Daoy (cell line): ENCODE measurements around the gene STRC. TPM values are rescaled to one million over a fixed set of nuclear protein-coding genes. Genes with fewer than 3 reads are reported as not detected.
"Not testable (repeated sequence)": the region's sequence is repeated elsewhere in the genome, so short reads cannot be mapped to it uniquely, and the experiment has no call there.

ENCODE experiments used
- DNase-seq: peaks from one replicate; pipeline ENCODE4 v3.0.0-alpha.2; 2015; ENCODE audit warnings: low read depth
- total RNA-seq: library from RNA; depleted of rRNA; stranded (reverse); fragments of >200 nt; shearing (Covaris generic); gene quantifications from 2 replicates; pipeline ENCODE4 v1.2.3, GENCODE V29; 2014; rRNA removed

STRC gene
- total RNA-seq = not detected in 2 replicates

DNA sequence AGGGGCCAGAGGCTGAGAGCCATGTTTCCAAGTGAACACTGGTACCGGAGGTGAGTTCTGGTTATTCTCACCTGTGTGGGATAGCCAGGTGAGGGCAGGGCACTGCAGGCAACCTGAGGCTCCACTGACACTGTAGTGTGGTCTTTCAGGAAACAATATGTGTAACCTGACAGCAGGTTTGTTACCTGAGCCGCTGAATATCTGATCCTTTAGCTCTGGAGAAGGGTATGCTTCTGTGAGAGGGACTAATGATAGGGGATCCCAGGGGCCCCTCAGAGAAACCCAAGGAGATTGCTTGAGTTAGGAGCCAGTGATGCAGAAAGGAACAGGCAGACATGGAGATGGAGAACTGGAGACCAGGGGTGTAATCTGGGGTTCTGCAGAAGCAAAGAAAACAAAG is at the start of gene STRC:
Gene STRC (minus strand): TSS at position 101 of the 400 bp plus-strand sequence. CDS start 78 bp downstream, at position 23.
- DNase-seq = not testable (repeated sequence)

DNA sequence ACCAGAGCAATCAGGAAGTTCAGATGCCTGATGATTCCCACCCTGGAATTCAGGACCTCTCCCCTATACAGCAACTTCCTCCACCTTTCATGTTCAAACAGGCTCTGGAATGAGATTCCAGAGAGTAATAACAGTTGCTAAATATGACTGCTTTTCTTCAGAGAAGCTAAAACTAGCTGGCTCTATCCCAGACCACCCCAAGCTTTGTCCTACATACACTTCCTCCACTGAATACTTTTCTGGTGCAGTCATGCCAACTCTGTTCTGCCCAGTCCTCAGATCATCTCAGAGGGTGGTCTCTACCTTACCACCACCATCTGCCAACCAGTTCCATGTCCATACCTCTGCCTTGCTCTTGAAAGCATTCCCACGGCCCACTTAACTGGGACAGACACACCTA is 47.6 kb upstream of the STRC start:
- DNase-seq = not testable (repeated sequence)

DNA sequence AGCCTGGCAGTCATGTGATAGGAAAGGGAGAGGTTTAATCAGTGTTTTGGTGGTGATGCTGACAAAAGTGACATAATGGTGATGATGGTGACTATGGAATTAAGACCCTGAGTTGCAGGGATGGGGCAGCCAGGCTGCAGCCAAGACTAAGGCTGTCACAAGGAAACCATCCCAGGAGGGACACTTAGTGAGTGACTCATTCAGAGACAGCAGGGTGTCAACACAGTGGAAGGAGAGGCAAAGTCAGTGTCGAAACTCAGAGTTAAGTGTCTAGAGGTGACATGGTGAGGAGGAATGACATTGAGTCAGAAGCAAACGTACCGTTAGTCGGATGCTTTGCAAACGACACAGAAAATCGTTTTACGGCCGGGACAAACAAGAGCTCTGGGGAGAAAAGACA is 44.7 kb upstream of the STRC start:
- DNase-seq = not testable (repeated sequence)

DNA sequence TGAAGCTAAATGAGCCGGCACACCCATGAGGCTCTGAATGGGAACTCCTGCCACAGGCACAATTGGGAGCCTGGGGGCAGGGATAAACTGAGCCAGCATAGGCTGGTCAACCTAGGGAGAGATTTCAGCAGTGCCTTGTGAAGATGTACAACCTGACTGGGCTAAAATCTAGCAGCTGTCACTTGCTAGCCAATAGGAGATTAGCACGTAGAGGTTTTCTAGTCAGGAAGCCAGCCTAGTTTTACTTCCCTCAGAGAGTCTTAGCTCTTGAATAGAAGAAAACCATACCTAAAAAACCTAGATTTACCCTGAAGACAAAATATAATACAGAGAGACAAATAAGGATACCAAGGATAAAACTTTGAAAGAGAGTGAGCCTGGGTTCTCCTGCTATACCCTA is 43.7 kb upstream of the STRC start:
- DNase-seq = not testable (repeated sequence)

DNA sequence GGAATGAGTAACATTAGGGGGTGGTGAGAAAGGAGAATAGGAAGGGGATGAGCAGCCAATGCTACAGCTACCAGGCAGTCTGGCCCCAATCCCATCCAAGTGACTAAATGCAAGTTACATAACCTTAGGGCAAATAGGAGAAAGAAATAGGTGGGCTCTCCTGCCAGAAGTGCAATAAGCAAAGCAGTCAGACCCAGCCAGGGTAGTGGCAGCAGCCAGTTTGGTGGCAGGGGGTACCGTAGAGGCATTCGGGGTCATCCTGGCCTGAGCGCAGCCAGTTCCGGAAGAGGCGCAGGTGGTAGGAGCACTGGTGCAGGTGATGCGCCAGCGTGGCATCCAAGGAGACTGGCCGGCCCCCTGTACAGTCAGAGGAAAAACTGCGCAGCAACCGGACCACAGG is 41.1 kb upstream of the STRC start:
- not testable (repeated sequence) for DNase-seq

DNA sequence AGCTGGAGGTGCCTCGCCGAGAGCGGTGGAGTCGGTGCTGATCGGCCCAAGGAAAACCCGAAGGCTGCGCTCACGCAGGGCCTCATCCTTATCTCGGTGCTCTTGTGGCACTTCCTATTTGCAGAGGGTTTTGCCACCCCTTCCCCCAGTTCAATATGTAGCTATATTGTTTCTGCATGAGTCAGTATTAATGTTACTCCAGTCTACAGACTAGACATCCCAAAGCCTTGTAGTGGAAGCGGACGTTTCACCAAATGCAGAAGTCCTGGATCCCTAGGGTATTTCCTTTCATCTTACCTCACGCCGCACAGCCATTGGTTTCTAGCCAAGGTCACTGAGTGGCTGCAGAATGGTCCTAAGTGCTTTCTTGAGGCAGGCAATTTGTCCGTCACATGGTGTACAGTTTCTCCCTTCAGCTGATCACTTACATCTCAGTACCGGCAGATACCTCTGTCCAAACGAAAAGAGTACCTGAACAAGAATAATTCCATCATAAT is 30.9 kb upstream of the STRC start:
- not testable (repeated sequence) for DNase-seq

DNA sequence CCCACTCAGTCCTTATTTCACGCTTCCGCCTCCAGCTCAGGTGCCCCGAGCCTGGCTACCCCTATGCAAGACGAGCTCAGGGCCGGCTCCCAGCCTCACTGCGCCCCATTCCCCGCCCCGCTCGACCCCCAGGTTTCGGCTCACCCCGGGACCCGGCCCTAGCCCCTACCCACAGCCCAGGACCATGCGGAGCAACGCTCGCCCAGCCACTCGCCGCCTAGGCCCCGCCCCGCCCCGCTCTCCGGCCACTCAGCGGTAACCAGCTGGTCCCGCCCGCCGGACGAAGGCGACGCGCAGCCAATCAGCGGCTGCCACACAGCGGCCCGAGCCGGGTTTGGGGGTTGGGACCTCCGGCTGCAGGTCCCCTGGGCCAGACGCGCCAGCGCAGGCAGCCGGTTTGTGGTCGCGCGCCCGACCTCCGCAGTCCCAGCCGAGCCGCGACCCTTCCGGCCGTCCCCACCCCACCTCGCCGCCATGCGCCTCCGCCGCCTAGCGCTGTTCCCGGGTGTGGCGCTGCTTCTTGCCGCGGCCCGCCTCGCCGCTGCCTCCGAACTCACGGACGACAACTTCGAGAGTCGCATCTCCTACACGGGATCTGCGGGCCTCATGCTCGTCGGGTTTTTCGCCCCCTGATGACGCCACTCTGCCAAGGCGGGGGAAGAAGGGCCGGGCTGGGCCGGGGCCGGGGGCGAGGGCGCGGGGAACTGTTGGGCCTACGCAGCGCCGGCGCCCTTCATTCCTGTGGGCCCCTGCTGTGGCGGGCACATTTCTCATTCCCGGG is 30.2 kb upstream of the STRC start, which contains the start of gene CATSPER2:
Gene CATSPER2 (minus strand): TSS at position 196 of the 781 bp plus-strand sequence. CDS start 783 bp downstream, outside the sequence.
- no peak for DNase-seq

DNA sequence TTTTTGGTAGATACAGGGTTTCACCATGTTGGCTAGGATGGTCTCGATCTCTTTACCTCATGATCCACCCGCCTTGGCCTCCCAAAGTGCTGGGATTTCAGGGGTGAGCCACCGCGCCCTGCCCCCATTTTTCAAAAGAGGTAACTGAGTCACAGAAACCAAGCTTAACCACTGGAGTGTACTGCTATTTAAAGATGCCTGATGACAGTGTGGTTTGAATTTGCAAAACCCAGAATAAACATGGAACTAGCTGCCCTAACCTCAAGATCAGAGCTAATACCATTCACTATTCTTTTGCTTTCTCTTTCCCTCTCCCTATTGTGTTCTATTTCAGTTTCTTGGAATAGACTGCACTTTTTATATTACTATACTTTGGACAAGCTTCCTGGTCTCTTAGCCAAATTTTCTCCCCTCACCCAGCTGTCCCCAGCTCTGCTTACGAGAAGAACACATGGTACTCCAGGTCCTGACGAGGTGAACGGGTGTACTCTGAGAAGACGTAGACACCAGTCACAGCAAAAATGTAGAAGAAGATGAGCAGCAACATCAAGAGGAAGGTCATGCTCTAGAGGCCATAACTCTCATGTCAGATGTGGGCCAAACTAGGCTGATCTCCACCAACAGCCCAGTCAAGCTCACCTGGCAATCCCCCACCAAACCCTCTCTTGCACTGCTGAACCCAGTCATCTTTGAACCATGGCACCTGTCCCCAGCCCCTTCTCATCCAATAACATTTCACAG is 20.0 kb upstream of the STRC start:
- DNase-seq = not testable (repeated sequence)

DNA sequence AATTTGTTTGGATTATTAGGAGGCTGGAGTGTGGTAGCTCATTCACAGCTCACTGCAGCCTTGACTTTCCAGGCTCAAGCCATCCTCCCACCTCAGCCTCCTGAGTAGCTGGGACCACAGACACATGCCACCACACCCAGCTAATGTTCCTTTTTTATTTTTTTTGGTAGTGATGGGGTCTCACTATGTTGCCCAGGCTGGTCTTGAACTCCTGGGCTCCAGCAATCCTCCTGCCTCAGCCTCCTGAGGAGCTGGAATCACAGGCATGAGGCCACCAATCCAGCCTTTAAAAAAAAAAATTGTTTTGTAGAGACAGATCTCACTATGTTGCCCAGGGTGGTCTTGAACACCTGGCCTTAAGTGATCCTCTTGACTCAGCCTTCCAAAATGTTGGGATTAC is 8.3 kb upstream of the STRC start:
- DNase-seq = not testable (repeated sequence)

DNA sequence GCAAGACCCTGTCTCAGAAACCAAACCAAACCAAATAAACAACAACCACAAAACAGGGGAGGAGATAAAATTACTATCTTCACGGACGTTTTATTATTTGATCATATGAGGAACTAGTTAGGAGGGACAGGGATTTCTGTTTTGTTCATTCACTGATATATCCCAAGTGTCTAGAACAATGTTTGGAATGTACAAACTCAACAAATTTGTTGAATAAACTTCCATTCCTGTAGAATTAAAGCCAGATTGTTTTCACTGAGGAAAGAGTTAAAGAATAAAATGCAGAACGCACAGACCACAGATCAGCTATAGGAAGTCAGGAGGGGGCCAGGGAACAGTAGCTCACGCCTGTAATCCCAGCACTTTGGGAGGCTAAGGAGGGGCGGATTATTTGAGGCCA is 6.5 kb upstream of the STRC start:
- DNase-seq = no peak

DNA sequence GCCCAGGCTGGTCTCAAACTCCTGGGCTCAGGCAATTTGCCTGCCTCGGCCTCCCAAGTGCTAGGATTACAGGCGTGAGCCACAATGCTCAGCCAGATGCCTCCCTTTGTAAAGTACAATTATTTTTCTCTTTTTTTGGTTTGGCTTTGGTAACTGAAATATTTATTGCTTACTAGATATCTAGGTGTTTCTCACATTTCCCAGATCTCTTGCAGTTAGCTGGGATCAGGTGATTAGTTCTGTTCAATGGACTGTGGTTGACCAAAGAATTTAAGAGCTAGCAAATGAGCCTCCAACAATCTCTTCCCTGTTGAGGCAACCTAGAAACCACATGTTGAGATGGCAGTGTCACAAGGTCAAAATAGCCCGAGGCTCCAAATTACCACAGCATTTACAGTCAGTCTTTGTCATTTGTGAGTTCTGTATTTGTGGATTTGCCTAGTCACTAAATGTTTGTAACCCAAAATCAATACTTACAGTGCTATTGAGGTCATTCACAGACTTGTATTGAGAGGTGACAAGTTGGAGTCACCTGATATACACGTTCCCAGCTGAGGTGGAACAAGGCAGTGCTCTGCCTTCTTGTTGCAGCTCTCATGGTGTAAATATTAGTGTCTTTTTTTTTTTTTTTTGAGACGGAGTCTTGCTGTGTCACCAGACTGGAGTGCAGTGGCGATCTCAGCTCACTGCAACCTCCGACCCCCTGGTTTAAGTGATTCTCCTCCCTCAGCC is 3.6 kb upstream of the STRC start:
- DNase-seq = not testable (repeated sequence)

DNA sequence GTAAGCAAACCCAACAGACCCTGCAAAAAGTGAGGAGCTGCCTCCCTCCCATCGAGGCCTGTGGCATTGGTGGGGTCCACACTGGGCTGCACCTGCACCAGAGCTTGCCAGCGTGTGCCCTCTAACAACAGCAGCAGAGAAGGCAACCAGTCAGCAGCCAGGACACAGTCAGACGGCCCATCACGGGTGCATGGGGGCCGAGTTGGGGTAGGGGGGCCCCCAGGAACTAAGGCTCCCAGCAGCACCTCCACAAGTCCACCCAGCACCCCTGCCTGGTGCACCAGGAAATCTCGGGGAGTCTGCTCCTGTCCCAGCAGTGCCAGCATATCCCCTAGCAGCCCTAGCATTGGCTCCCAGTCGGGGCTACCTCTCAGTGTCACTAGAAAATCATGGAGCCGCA is 850 bp downstream of the STRC start:
- DNase-seq = not testable (repeated sequence)

DNA sequence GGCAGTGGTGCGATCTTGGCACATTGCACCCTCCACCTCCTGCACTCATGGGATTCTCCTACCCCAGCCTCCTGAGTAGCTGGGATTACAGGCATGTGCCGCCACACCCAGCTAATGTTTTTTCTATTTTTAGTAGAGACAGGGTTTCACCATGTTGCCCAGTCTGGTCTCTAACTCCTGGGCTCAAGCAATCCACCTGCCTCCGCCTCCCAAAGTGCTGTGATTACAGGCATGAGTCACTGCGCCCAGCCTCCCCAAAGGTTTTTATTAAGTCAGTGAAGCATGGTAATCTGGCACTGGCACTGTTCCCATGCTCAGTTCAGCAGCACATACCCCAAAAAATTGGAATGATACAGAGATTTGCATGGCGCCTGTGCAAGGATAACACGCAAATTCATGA is 16.4 kb downstream of the STRC start:
- DNase-seq = peak; percentile 84

DNA sequence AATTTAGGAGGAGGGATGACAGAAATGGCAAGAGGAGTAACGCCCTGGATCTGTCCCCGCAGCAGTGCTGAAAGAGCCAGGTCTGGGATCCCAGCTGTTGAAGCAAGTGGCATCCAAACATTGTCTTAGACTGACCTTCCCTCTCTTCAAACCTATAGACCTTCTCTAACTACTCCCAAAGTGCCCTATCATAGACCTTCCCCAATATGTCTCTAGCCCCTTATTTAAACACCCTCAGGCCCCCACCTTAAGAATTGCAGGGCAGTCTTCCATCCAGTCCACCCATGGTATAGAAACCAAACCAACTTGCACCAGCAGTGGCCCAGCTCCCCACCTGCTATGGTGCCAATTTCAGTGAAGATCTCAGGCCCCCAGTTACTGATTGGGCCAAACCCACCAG is 18.4 kb downstream of the STRC start:
- DNase-seq = not testable (repeated sequence)

DNA sequence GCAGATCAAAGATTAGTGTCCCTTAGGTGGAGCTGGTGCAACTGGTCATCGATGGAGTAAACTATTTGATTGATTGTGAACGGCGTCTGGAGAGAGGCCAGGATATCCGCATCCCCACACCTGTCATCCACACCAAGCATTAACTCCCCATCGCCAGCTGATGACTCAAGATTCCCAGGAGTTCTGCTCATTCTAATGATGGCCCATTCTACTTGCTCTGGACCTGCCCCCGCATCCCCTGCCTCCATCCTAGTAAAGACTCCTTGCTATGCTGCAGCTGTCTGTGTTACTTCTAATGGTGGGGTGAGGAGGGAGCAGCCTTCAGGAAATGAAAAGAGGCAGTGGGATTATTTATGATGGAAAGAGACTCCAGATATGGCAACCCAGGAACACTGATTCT is 19.5 kb downstream of the STRC start:
- DNase-seq = not testable (repeated sequence)

DNA sequence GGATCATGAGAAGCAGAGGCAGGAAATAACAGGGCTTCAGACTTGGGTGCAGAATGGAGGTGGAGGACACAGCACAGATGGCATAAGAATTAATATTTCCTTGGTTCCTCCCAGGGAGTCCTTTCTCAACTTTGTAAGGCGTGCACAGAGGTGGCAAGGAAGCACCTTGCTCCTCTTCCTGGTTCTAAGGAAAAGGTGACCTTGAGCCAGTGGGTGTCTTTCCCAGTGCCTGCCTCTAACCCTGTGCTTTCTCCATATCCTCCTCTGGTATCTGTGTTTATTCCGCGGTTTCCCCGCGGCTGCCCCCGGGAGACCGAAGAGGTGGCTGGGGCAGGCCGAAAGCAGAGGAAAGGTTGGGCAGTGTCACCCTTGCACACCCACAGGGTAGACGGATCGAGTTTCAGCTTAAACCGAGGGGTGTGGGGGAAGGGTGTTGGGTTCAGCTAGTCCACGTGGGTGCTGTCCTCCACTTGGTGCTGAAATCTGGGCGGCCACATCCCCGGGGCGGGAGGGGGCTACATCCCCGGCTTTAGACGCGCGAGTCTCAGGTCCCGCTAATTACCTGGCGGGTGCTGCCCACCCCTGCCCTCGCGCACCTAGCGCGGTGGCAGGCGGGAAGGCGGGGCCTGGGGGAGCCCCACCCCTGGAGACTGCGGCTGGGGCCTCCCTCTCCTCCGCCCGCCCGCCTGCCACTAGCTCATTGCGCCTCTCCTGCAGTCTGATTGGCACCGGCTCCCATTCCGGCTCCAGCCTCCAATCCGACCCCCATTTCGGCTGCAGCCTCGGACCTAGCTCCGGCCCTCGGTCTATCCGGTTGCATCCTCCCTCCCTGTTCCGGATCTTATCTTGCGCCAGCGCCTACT is 25.0 kb downstream of the STRC start, which contains the start of gene CKMT1B:
Gene CKMT1B (plus strand): TSS at position 700 of the 863 bp plus-strand sequence. CDS start 192 bp downstream, outside the sequence.
- not testable (repeated sequence) for DNase-seq

DNA sequence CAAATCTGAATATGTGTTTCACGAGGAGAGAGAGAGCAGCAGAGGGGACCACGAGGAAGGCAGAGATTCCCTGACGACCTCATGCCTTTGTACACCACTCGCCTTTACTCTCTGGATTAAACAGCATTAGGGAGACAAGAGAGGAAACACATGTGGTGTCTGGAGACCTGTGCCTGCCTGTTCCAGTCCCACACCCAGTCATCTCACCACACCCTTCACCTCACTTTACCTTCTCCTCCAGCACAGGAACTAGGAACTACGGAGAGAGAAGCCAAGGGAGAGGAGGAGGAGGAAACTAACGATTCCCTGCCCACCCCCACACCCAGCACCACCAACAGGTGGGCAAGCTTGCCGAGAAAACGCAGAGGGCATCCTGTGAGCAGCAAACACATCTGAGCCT is 25.8 kb downstream of the STRC start:
- not testable (repeated sequence) for DNase-seq

DNA sequence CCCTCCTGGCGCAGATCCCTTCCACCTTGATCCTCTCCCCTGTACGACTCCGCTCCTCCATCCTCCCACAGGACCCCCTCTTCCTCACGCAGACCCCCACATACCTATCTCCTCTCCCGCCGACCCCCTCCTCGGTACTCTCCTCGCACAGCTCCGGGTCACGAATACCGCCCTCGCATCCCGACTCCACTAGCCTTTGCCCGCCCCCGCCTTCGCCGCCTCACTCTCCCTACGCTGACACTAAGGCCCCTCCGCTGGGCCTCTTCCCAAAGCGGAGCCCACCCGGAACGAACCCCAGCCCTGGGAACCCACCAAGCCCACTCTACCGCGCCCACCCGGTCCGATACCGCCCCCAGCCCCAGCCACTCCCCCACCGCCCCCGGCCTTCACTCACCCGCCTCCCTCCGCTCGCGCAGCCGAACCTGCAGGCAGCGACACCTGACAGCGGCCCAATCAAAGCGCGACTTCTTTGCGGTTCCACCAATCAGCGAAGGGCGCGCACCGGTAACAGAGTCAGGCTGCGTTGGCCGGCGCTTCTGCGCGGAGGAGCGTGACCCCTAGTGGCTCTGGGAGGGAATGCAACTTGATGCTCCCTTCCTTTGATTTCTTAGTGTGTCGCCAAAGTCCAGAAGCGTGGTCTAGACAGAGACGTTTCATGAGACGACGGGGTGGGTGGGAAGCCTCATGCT is 28.7 kb downstream of the STRC start, which contains the start of gene PPIP5K1:
Gene PPIP5K1 (minus strand): TSS at position 431 of the 689 bp plus-strand sequence. CDS start 5,704 bp downstream, outside the sequence.
- DNase-seq = not testable (repeated sequence)

DNA sequence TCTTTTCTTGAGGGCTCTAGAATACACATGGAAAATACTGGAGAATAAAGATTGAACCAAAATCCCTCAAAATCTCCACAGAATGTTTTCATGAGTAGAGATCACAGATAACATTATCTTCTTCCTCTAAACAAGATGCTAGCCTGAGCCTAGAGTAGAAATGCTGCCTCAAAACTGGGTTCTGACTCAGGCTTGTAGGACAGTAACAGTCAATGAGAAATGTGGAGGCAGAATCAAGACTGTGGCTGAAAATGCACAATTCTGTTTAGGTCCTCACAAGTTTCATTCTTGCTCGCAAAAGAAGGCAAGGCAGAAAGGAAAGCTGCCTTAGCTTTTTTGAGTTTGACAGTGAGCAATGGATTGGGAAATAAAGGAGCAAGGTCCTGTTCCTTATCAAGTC is 44.0 kb downstream of the STRC start:
- DNase-seq = not testable (repeated sequence)

DNA sequence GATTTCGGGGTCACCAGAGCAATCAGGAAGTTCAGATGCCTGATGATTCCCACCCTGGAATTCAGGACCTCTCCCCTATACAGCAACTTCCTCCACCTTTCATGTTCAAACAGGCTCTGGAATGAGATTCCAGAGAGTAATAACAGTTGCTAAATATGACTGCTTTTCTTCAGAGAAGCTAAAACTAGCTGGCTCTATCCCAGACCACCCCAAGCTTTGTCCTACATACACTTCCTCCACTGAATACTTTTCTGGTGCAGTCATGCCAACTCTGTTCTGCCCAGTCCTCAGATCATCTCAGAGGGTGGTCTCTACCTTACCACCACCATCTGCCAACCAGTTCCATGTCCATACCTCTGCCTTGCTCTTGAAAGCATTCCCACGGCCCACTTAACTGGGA is 52.0 kb downstream of the STRC start:
- not testable (repeated sequence) for DNase-seq
